HEK293 (cell line): ENCODE data around the gene ACP7.

Source experiments
- CTCF ChIP-seq: fragments of 450-650 bp; formaldehyde crosslinking; IDR thresholded peaks from 2 replicates; pipeline ENCODE4 v1.5.1; 2016; ENCODE audit warnings: missing biosample characterization, missing genetic modification characterization
- TRIM28 ChIP-seq: IDR thresholded peaks from 2 replicates; pipeline ENCODE4 v1.6.1; 2011; ENCODE audit warnings: low read length, control low read depth, borderline replicate concordance
- YY1 ChIP-seq: fragments of 450-650 bp; formaldehyde crosslinking; IDR thresholded peaks from 2 replicates; pipeline ENCODE4 v1.5.1; 2018; ENCODE audit warnings: missing biosample characterization, missing genetic modification characterization
- YY2 ChIP-seq: fragments of 450-650 bp; formaldehyde crosslinking; IDR thresholded peaks from 2 replicates; pipeline ENCODE4 v1.5.1; 2016; ENCODE audit warnings: missing biosample characterization, missing genetic modification characterization
- ZBTB7A ChIP-seq: fragments of 450-650 bp; formaldehyde crosslinking; IDR thresholded peaks from 2 replicates; pipeline ENCODE4 v1.5.1; 2016; ENCODE audit warnings: low read depth, missing biosample characterization, missing genetic modification characterization
- ZNF138 ChIP-seq: fragments of 450-650 bp; formaldehyde crosslinking; IDR thresholded peaks from 2 replicates; pipeline ENCODE4 v1.5.1; 2016; ENCODE audit warnings: missing biosample characterization, missing genetic modification characterization, borderline replicate concordance
- ZNF23 ChIP-seq: fragments of 450-650 bp; formaldehyde crosslinking; IDR thresholded peaks from 2 replicates; pipeline ENCODE4 v1.5.1; 2016; ENCODE audit warnings: missing biosample characterization, missing genetic modification characterization, borderline replicate concordance
- ZNF274 ChIP-seq, 2 experiments: fragments of 200-500 bp in 1 of 2; fragments of 450-650 bp in 1 of 2; sonication (Bioruptor generic) in 1 of 2; formaldehyde crosslinking in 1 of 2; IDR thresholded peaks; 2 replicates each; pipeline versions ENCODE4 v1.5.1 to v1.6.1; 2014 to 2016; ENCODE audit warnings: borderline replicate concordance in 1 of 2, inconsistent platforms in 1 of 2, low read length in 1 of 2, missing biosample characterization in 1 of 2, missing genetic modification characterization in 1 of 2
- ZNF785 ChIP-seq: fragments of 450-650 bp; formaldehyde crosslinking; IDR thresholded peaks from 2 replicates; pipeline ENCODE4 v1.5.1; 2016; ENCODE audit warnings: missing biosample characterization, missing genetic modification characterization

GRCh38 chr19:39054091-39054470 is 30.1 kb upstream of the ACP7 start:
- TF ChIP-seq CTCF (tag by site-specific recombination) (no peak), ZNF785 (tag by site-specific recombination) (no peak), ZNF138 (tag by site-specific recombination) (no peak), ZBTB7A (tag by site-specific recombination) (no peak), YY2 (no peak), ZNF274 (IDR thresholded peaks at IDR 0.05; ENCODE audit: low read length) (no peak), ZNF274 (tag by site-specific recombination; IDR thresholded peaks at IDR 0.05; ENCODE audit: borderline replicate concordance) (no peak), ZNF23 (tag by site-specific recombination) (no peak), TRIM28 (no peak), YY1 (no peak)
